ENCODE results near the gene KIR3DL3. TPM values are rescaled to one million over a fixed set of nuclear protein-coding genes. Genes with fewer than 3 reads are reported as not detected.
"Not testable (repeated sequence)": the region's sequence is repeated elsewhere in the genome, so short reads cannot be mapped to it uniquely, and the experiment has no call there.

Gene KIR3DL3
- not detected for polyA plus RNA-seq
- long read RNA-seq, donor 1: 0 reads
- long read RNA-seq, donor 2: 0 reads
- long read RNA-seq, donor 3: 0 reads
- long read RNA-seq, donor 4: 0 reads
- long read RNA-seq, donor 5: 0 reads
- long read RNA-seq, donor 6: 0 reads
- long read RNA-seq, donor 7: 0 reads
- long read RNA-seq, donor 8: 0 reads
- long read RNA-seq, donor 9: 0 reads
- long read RNA-seq, donor 10: 0 reads

- FAIRE-seq: no peak
These were observed at the start of gene KIR3DL3 for GRCh38 chr19:54724142-54724541. TSS of gene KIR3DL3 (plus strand) at chr19:54724442. CDS start at chr19:54724497, 55 bp downstream.

GRCh38 chr19:54676210-54676834 is 47.9 kb upstream of the KIR3DL3 start:
- peak; percentile 29 to 42 for DNase-seq
- not testable (repeated sequence) for H3K36me3 ChIP-seq (ENCODE audit: control insufficient read depth in 3 of 3, insufficient read depth in 2 of 3, low read depth in 1 of 3, low read length in 3 of 3); H3K27ac ChIP-seq (ENCODE audit: low read depth in 1 of 3, low read length in 2 of 3); FAIRE-seq; H3K27me3 ChIP-seq (ENCODE audit: control insufficient read depth in 3 of 3, insufficient read depth in 3 of 3, low read length in 3 of 3); H3K4me1 ChIP-seq (ENCODE audit: control insufficient read depth in 3 of 3, insufficient read depth in 2 of 3, low read depth in 1 of 3, low read length in 2 of 3); H3K9me3 ChIP-seq (ENCODE audit: control insufficient read depth in 2 of 2, insufficient read depth in 1 of 2, low read depth in 1 of 2, low read length in 1 of 2); H3K4me3 ChIP-seq (ENCODE audit: low read depth in 1 of 3, low read length in 3 of 3)
- WGBS, 3 donors: 27 to 28% (median 27%) methylated on average over 10 of the region's 10 CpGs

More at GRCh38 chr19:54724142-54724541, at the start of gene KIR3DL3:
- H3K27me3 ChIP-seq (ENCODE audit: control insufficient read depth in 3 of 3, insufficient read depth in 3 of 3, low read length in 3 of 3): no peaks in the 10 kb centered on the region
- H3K36me3 ChIP-seq (ENCODE audit: control insufficient read depth in 3 of 3, insufficient read depth in 2 of 3, low read depth in 1 of 3, low read length in 3 of 3): no peaks in the 10 kb centered on the region
- no peak within 1 kb of the TSS for H3K4me3 ChIP-seq (ENCODE audit: low read depth in 1 of 3, low read length in 3 of 3)
- H3K9me3 ChIP-seq (ENCODE audit: control insufficient read depth in 2 of 2, insufficient read depth in 1 of 2, low read depth in 1 of 2, low read length in 1 of 2): peaks cover 0 to 4% of the 10 kb centered on the region in 2 donors
- no peak within 1 kb of the TSS for H3K27ac ChIP-seq (ENCODE audit: low read depth in 1 of 3, low read length in 2 of 3)
- H3K4me1 ChIP-seq (ENCODE audit: control insufficient read depth in 3 of 3, insufficient read depth in 2 of 3, low read depth in 1 of 3, low read length in 2 of 3): no peaks in the 10 kb centered on the region
- WGBS, 3 donors: 81 to 87% (median 85%) methylated on average over 9 of the region's 9 CpGs
- DNase-seq: no peak

- DNase-seq: no peak
- Histone ChIP-seq H3K27ac (ENCODE audit: low read depth in 1 of 3, low read length in 2 of 3) (no peak overlapping the region), H3K36me3 (ENCODE audit: control insufficient read depth in 3 of 3, insufficient read depth in 2 of 3, low read depth in 1 of 3, low read length in 3 of 3) (no peaks in the 10 kb centered on the region)
These were observed 47.0 kb upstream of the KIR3DL3 start for GRCh38 chr19:54677217-54677616.

GRCh38 chr19:54681596-54681995 is 42.6 kb upstream of the KIR3DL3 start:
- 84 to 89% (median 85%) methylated on average over 12 of the region's 12 CpGs for WGBS, 3 donors
- FAIRE-seq: not testable (repeated sequence)

More at GRCh38 chr19:54677217-54677616, 47.0 kb upstream of the KIR3DL3 start:
- 49 to 63% (median 60%) methylated on average over 4 of the region's 4 CpGs for WGBS, 3 donors
- Histone ChIP-seq H3K4me1 (ENCODE audit: control insufficient read depth in 3 of 3, insufficient read depth in 2 of 3, low read depth in 1 of 3, low read length in 2 of 3) (no peaks in the 10 kb centered on the region), H3K4me3 (ENCODE audit: low read depth in 1 of 3, low read length in 3 of 3) (no peak overlapping the region), H3K27me3 (ENCODE audit: control insufficient read depth in 3 of 3, insufficient read depth in 3 of 3, low read length in 3 of 3) (no peaks in the 10 kb centered on the region), H3K9me3 (ENCODE audit: control insufficient read depth in 2 of 2, insufficient read depth in 1 of 2, low read depth in 1 of 2, low read length in 1 of 2) (no peaks in the 10 kb centered on the region)
- FAIRE-seq: no peak

GRCh38 chr19:54682306-54682856 is 41.9 kb upstream of the KIR3DL3 start:
- Histone ChIP-seq H3K36me3 (ENCODE audit: control insufficient read depth in 3 of 3, insufficient read depth in 2 of 3, low read depth in 1 of 3, low read length in 3 of 3) (no peaks in the 10 kb centered on the region), H3K4me1 (ENCODE audit: control insufficient read depth in 3 of 3, insufficient read depth in 2 of 3, low read depth in 1 of 3, low read length in 2 of 3) (no peaks in the 10 kb centered on the region), H3K4me3 (ENCODE audit: low read depth in 1 of 3, low read length in 3 of 3) (no peak overlapping the region), H3K9me3 (ENCODE audit: control insufficient read depth in 2 of 2, insufficient read depth in 1 of 2, low read depth in 1 of 2, low read length in 1 of 2) (no peaks in the 10 kb centered on the region), H3K27me3 (ENCODE audit: control insufficient read depth in 3 of 3, insufficient read depth in 3 of 3, low read length in 3 of 3) (no peaks in the 10 kb centered on the region), H3K27ac (ENCODE audit: low read depth in 1 of 3, low read length in 2 of 3) (no peak overlapping the region)
- FAIRE-seq: no peak
- no peak for DNase-seq
- 52 to 61% (median 61%) methylated on average over 7 of the region's 7 CpGs for WGBS, 3 donors

More at GRCh38 chr19:54681596-54681995, 42.6 kb upstream of the KIR3DL3 start:
- not testable (repeated sequence) for H3K36me3 ChIP-seq (ENCODE audit: control insufficient read depth in 3 of 3, insufficient read depth in 2 of 3, low read depth in 1 of 3, low read length in 3 of 3); H3K27me3 ChIP-seq (ENCODE audit: control insufficient read depth in 3 of 3, insufficient read depth in 3 of 3, low read length in 3 of 3); H3K9me3 ChIP-seq (ENCODE audit: control insufficient read depth in 2 of 2, insufficient read depth in 1 of 2, low read depth in 1 of 2, low read length in 1 of 2); H3K4me3 ChIP-seq (ENCODE audit: low read depth in 1 of 3, low read length in 3 of 3); DNase-seq; H3K4me1 ChIP-seq (ENCODE audit: control insufficient read depth in 3 of 3, insufficient read depth in 2 of 3, low read depth in 1 of 3, low read length in 2 of 3); H3K27ac ChIP-seq (ENCODE audit: low read depth in 1 of 3, low read length in 2 of 3)

GRCh38 chr19:54684527-54684926 is 39.7 kb upstream of the KIR3DL3 start:
- Histone ChIP-seq H3K27me3 (ENCODE audit: control insufficient read depth in 3 of 3, insufficient read depth in 3 of 3, low read length in 3 of 3) (no peaks in the 10 kb centered on the region), H3K4me1 (ENCODE audit: control insufficient read depth in 3 of 3, insufficient read depth in 2 of 3, low read depth in 1 of 3, low read length in 2 of 3) (no peaks in the 10 kb centered on the region), H3K9me3 (ENCODE audit: control insufficient read depth in 2 of 2, insufficient read depth in 1 of 2, low read depth in 1 of 2, low read length in 1 of 2) (no peaks in the 10 kb centered on the region), H3K4me3 (ENCODE audit: low read depth in 1 of 3, low read length in 3 of 3) (no peak overlapping the region), H3K27ac (ENCODE audit: low read depth in 1 of 3, low read length in 2 of 3) (no peak overlapping the region), H3K36me3 (ENCODE audit: control insufficient read depth in 3 of 3, insufficient read depth in 2 of 3, low read depth in 1 of 3, low read length in 3 of 3) (no peaks in the 10 kb centered on the region)
- FAIRE-seq: no peak
- WGBS, 3 donors: 29 to 33% (median 31%) methylated on average over 3 of the region's 3 CpGs
- peak in 1 of 2 donors; percentile 11 for DNase-seq

- no peaks in the 10 kb centered on the region for H3K27me3 ChIP-seq (ENCODE audit: control insufficient read depth in 3 of 3, insufficient read depth in 3 of 3, low read length in 3 of 3)
- no peaks in the 10 kb centered on the region for H3K4me1 ChIP-seq (ENCODE audit: control insufficient read depth in 3 of 3, insufficient read depth in 2 of 3, low read depth in 1 of 3, low read length in 2 of 3)
- H3K27ac ChIP-seq (ENCODE audit: low read depth in 1 of 3, low read length in 2 of 3): no peak overlapping the region
- no peak overlapping the region for H3K4me3 ChIP-seq (ENCODE audit: low read depth in 1 of 3, low read length in 3 of 3)
- 62 to 73% (median 71%) methylated on average over 9 of the region's 9 CpGs for WGBS, 3 donors
- DNase-seq: no peak
- no peaks in the 10 kb centered on the region for H3K36me3 ChIP-seq (ENCODE audit: control insufficient read depth in 3 of 3, insufficient read depth in 2 of 3, low read depth in 1 of 3, low read length in 3 of 3)
- H3K9me3 ChIP-seq (ENCODE audit: control insufficient read depth in 2 of 2, insufficient read depth in 1 of 2, low read depth in 1 of 2, low read length in 1 of 2): no peaks in the 10 kb centered on the region
- FAIRE-seq: no peak
These were observed 32.5 kb upstream of the KIR3DL3 start for GRCh38 chr19:54691582-54692297.

- no peaks in the 10 kb centered on the region for H3K27me3 ChIP-seq (ENCODE audit: control insufficient read depth in 3 of 3, insufficient read depth in 3 of 3, low read length in 3 of 3)
- H3K4me3 ChIP-seq (ENCODE audit: low read depth in 1 of 3, low read length in 3 of 3): no peak overlapping the region
- no peaks in the 10 kb centered on the region for H3K9me3 ChIP-seq (ENCODE audit: control insufficient read depth in 2 of 2, insufficient read depth in 1 of 2, low read depth in 1 of 2, low read length in 1 of 2)
- H3K4me1 ChIP-seq (ENCODE audit: control insufficient read depth in 3 of 3, insufficient read depth in 2 of 3, low read depth in 1 of 3, low read length in 2 of 3): no peaks in the 10 kb centered on the region
- no peaks in the 10 kb centered on the region for H3K36me3 ChIP-seq (ENCODE audit: control insufficient read depth in 3 of 3, insufficient read depth in 2 of 3, low read depth in 1 of 3, low read length in 3 of 3)
- WGBS, 3 donors: 58 to 65% (median 62%) methylated on average over 4 of the region's 4 CpGs
- FAIRE-seq (no peak), DNase-seq (no peak)
- no peak overlapping the region for H3K27ac ChIP-seq (ENCODE audit: low read depth in 1 of 3, low read length in 2 of 3)
These were observed 32.0 kb upstream of the KIR3DL3 start for GRCh38 chr19:54692298-54692615.
